ENCODE results near the gene RPS6KA6.

RPS6KA6 gene

GRCh38 chrX:84046403-84046984 is 141.5 kb downstream of the RPS6KA6 start:
- no peak overlapping the region for H3K4me3 ChIP-seq (ENCODE audit: low read depth, low read length)
- no peak for DNase-seq (ENCODE audit: low read depth)

GRCh38 chrX:84044051-84044450 is 143.9 kb downstream of the RPS6KA6 start:
- no peak for DNase-seq (ENCODE audit: low read depth)
- H3K4me3 ChIP-seq (ENCODE audit: low read depth, low read length), result no peak overlapping the region

Data from skeletal muscle cell (primary cell).